SK-N-MC (cell line): ENCODE results near the gene PABPN1L.

Source experiments
- EZH2 ChIP-seq: fragments of 200-600 bp; sonication (generic); IDR thresholded peaks from one replicate; pipeline ENCODE4 v1.6.1; 2017; ENCODE audit warnings: antibody characterized with exemption
- FOXP2 ChIP-seq: optimal IDR thresholded peaks from 2 replicates; pipeline ENCODE3; 2011; ENCODE audit warnings: mild to moderate bottlenecking, moderate library complexity; ENCODE audit not compliant: insufficient read depth; ENCODE audit errors: extremely low read length, control extremely low read depth
- POLR2AphosphoS5 ChIP-seq: IDR thresholded peaks from 2 replicates; pipeline ENCODE4 v1.6.1; 2012; ENCODE audit warnings: mild to moderate bottlenecking, low read depth, low read length, borderline replicate concordance

GRCh38 chr16:88826070-88826840 is 40.2 kb downstream of the PABPN1L start:
- TF ChIP-seq POLR2AphosphoS5: no peak
- no peak for TF ChIP-seq EZH2
- no peak for TF ChIP-seq FOXP2
